ENCODE measurements around the gene DPH2.

DNA sequence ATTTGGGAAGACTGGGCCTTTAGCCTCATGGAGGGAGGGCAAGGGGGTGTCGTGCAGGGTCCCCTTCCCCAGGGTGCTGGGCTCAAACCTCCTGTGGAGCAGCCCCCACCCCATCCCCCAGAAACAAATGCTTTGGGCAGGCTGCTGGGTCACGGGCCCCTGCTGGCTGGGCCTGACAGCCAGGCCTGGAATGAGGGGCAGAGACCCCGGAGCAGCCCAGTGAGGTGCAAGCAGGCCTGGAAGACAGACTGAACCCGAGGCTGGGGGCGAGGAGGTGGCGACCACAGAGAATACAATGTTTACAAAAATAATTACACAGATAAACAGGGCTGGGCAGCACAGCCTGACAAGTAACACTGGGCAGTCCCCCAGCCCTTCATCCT, 26.9 kb downstream of the DPH2 start:
- TF ChIP-seq, protein P1, sequence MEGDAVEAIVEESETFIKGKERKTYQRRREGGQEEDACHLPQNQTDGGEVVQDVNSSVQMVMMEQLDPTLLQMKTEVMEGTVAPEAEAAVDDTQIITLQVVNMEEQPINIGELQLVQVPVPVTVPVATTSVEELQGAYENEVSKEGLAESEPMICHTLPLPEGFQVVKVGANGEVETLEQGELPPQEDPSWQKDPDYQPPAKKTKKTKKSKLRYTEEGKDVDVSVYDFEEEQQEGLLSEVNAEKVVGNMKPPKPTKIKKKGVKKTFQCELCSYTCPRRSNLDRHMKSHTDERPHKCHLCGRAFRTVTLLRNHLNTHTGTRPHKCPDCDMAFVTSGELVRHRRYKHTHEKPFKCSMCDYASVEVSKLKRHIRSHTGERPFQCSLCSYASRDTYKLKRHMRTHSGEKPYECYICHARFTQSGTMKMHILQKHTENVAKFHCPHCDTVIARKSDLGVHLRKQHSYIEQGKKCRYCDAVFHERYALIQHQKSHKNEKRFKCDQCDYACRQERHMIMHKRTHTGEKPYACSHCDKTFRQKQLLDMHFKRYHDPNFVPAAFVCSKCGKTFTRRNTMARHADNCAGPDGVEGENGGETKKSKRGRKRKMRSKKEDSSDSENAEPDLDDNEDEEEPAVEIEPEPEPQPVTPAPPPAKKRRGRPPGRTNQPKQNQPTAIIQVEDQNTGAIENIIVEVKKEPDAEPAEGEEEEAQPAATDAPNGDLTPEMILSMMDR (conservative IDR thresholded peaks at IDR 0.05) = no peak
- no peak for TF ChIP-seq ZFX (IDR thresholded peaks at IDR 0.05)
